IMR-90 (cell line): Measurements from ENCODE around the gene GPR176. TPM values are rescaled to one million over a fixed set of nuclear protein-coding genes. Genes with fewer than 3 reads are reported as not detected.

ENCODE experiments used
- ATAC-seq: fragments of 200-7000 bp; cut with Tn5 transposase; 2 replicates; pipeline ENCODE4 v1.9.1; 2020; ENCODE audit warnings: low read depth, mild to moderate bottlenecking, moderate library complexity
- BruUV-seq: library from RNA; stranded (reverse); fragments of 400-500 nt; replicated peaks from 2 replicates; lab custom pipeline; 2021; lab: Mats Ljungman, UMichigan
- CTCF ChIA-PET: fragments of 300-600 bp; formaldehyde crosslinking; extraction: SDS; loops from one replicate; lab custom pipeline; 2021; ENCODE audit warnings: antibody characterized with exemption; lab: Yijun Ruan, JAX
- POLR2A ChIA-PET: fragments of 300-600 bp; sonication (Branson Sonifier 250); formaldehyde crosslinking; loops from one replicate; lab custom pipeline; 2022; ENCODE audit warnings: antibody characterized with exemption; ENCODE audit not compliant: unreplicated experiment; lab: Charles Lee
- DNase-seq: peaks from one replicate; pipeline ENCODE4 v3.0.0; 2013
- H2AFZ ChIP-seq: replicated peaks from 2 replicates; pipeline ENCODE3; 2013; ENCODE audit warnings: low read length, mild to moderate bottlenecking; ENCODE audit not compliant: poor library complexity
- H2AK5ac ChIP-seq: 2 replicates; pipeline ENCODE4 v1.6.1; 2013; ENCODE audit warnings: low read depth, low read length, inconsistent platforms
- H2AK9ac ChIP-seq: replicated peaks from 2 replicates; pipeline ENCODE3; 2013; ENCODE audit warnings: mild to moderate bottlenecking, low read depth, low read length, moderate library complexity; ENCODE audit not compliant: poor library complexity
- H2BK120ac ChIP-seq: 2 replicates; pipeline ENCODE4 v1.6.1; 2013; ENCODE audit warnings: low read depth, low read length, inconsistent platforms
- H2BK15ac ChIP-seq: 3 replicates; pipeline ENCODE4 v1.6.1; 2013; ENCODE audit warnings: low read depth, low read length, inconsistent platforms
- H2BK20ac ChIP-seq: 2 replicates; pipeline ENCODE4 v1.6.1; 2013; ENCODE audit warnings: low read depth, mild to moderate bottlenecking, inconsistent platforms, low read length, moderate library complexity
- H2BK5ac ChIP-seq: 2 replicates; pipeline ENCODE4 v1.6.1; 2013; ENCODE audit warnings: mild to moderate bottlenecking, low read depth, low read length, inconsistent platforms; ENCODE audit not compliant: poor library complexity, severe bottlenecking
- H3K14ac ChIP-seq: replicated peaks from 2 replicates; pipeline ENCODE4 v1.6.1; 2013; ENCODE audit warnings: low read depth, low read length, inconsistent platforms
- H3K18ac ChIP-seq: 2 replicates; pipeline ENCODE4 v1.6.1; 2013; ENCODE audit warnings: low read depth, low read length, control low read depth
- H3K23ac ChIP-seq: 2 replicates; pipeline ENCODE4 v1.6.1; 2013; ENCODE audit warnings: low read depth, low read length, inconsistent platforms
- H3K27ac ChIP-seq: 2 replicates; pipeline ENCODE4 v1.5.1; 2013; ENCODE audit warnings: mild to moderate bottlenecking, control low read depth, low read length; ENCODE audit not compliant: insufficient read depth
- H3K27me3 ChIP-seq: 2 replicates; pipeline ENCODE4 v1.6.1; 2013; ENCODE audit warnings: low read length; ENCODE audit not compliant: control insufficient read depth, insufficient read depth
- H3K36me3 ChIP-seq: 2 replicates; pipeline ENCODE4 v1.6.1; 2013; ENCODE audit warnings: low read length, mixed read lengths; ENCODE audit not compliant: control insufficient read depth, insufficient read depth
- H3K4ac ChIP-seq: 2 replicates; pipeline ENCODE4 v1.6.1; 2013; ENCODE audit warnings: low read depth, low read length, inconsistent platforms
- H3K4me1 ChIP-seq: 2 replicates; pipeline ENCODE4 v1.6.1; 2013; ENCODE audit warnings: low read length, mixed read lengths; ENCODE audit not compliant: control insufficient read depth, insufficient read depth
- H3K4me2 ChIP-seq: 2 replicates; pipeline ENCODE4 v1.6.1; 2013; ENCODE audit warnings: low read depth, mild to moderate bottlenecking, control low read depth, low read length, moderate library complexity
- H3K4me3 ChIP-seq: 2 replicates; pipeline ENCODE4 v1.5.1; 2013; ENCODE audit warnings: low read depth, mild to moderate bottlenecking, control low read depth, low read length, moderate library complexity; ENCODE audit not compliant: insufficient read depth
- H3K56ac ChIP-seq: 2 replicates; pipeline ENCODE4 v1.6.1; 2013; ENCODE audit warnings: low read length, inconsistent platforms; ENCODE audit not compliant: insufficient read depth; ENCODE audit errors: extremely low read depth
- H3K79me1 ChIP-seq, 2 experiments: 2 replicates each; pipeline ENCODE4 v1.6.1; 2013; ENCODE audit warnings: low read length in 2 of 2, inconsistent platforms in 1 of 2, low read depth in 1 of 2
- H3K9ac ChIP-seq: 2 replicates; pipeline ENCODE4 v1.6.1; 2013; ENCODE audit warnings: low read depth, low read length, control low read depth
- H3K9me1 ChIP-seq: 2 replicates; pipeline ENCODE4 v1.6.1; 2013; ENCODE audit warnings: low read length, inconsistent platforms; ENCODE audit not compliant: insufficient read depth
- H3K9me3 ChIP-seq: 2 replicates; pipeline ENCODE4 v1.6.1; 2013; ENCODE audit warnings: low read length; ENCODE audit not compliant: control insufficient read depth, insufficient read depth
- H4K20me1 ChIP-seq: 2 replicates; pipeline ENCODE4 v1.6.1; 2013; ENCODE audit warnings: low read length, inconsistent platforms; ENCODE audit not compliant: insufficient read depth
- H4K5ac ChIP-seq: 2 replicates; pipeline ENCODE4 v1.6.1; 2013; ENCODE audit warnings: mild to moderate bottlenecking, low read depth, low read length, control low read depth
- H4K8ac ChIP-seq, 2 experiments: 2 replicates each; pipeline ENCODE4 v1.6.1; 2013; ENCODE audit warnings: low read depth in 2 of 2, low read length in 2 of 2, control low read depth in 1 of 2, inconsistent platforms in 1 of 2
- H4K91ac ChIP-seq: 2 replicates; pipeline ENCODE4 v1.6.1; 2013; ENCODE audit warnings: low read depth, low read length, inconsistent platforms; ENCODE audit not compliant: insufficient read depth
- USF2 ChIP-seq: fragments of 150-350 bp; IDR thresholded peaks from 2 replicates; pipeline ENCODE4 v1.6.1; 2017; ENCODE audit warnings: mild to moderate bottlenecking, antibody characterized with exemption, low read length, low read depth
- WGBS, 2 experiments: methylation state at CpG; one replicate each; pipeline versions ENCODE4 v1.1.5 to v1.1.7; 2013; ENCODE audit warnings: missing lambda C conversion rate in 2 of 2; ENCODE audit not compliant: insufficient read length in 1 of 2; ENCODE audit errors: extremely low coverage in 2 of 2; 5-methylcytosine and 5-hydroxymethylcytosine counted together
- dilution Hi-C: fragments of 300-500 bp; cut with HindIII; formaldehyde crosslinking; loops from one replicate; pipeline ENCODE4 v1.14.3; 2018; ENCODE audit warnings: low sequenced_read_pairs; ENCODE audit not compliant: unreplicated experiment
- in situ Hi-C: fragments of 300-500 bp; cut with MboI; formaldehyde crosslinking; loops from 3 replicates; pipeline ENCODE4 v1.14.3; 2019; ENCODE audit warnings: low sequenced_read_pairs, inconsistent platforms, mixed read lengths
- intact Hi-C: fragments of 100-400 bp; cut with micrococcal nuclease; formaldehyde crosslinking; loops from 2 replicates; pipeline ENCODE4 v1.10.0; 2022
- polyA plus RNA-seq, 3 experiments: library from polyadenylated mRNA; depleted of rRNA; stranded (reverse); fragments of >200 nt; gene quantifications; 2 replicates each; pipeline ENCODE4 v1.2.3, GENCODE V29; 2012; ENCODE audit warnings: low replicate concordance in 1 of 3
- total RNA-seq: library from RNA; depleted of rRNA; stranded (reverse); fragments of >200 nt; gene quantifications from 2 replicates; pipeline ENCODE4 v1.2.3, GENCODE V29; 2012

The GPR176 gene
- total and polyA plus RNA-seq, 2 of the 4 experiments (the other 2 are of a cell fraction) = 114 to 246 TPM

GRCh38 chr15:39868396-39868795 lies 51.7 kb downstream of the GPR176 start:
- Histone ChIP-seq H3K18ac (no peak overlapping the region), H3K9me3 (no peaks in the 10 kb centered on the region), H4K20me1 (peaks cover 70% of the 10 kb centered on the region; the same call in 1 of the 2 replicates), H3K4me3 (no peak overlapping the region), H3K4ac (no peak overlapping the region), H2AK9ac (no peak overlapping the region), H2AK5ac (no peak overlapping the region), H3K27me3 (no peaks in the 10 kb centered on the region), H2BK15ac (no peak overlapping the region), H4K91ac (no peak overlapping the region), H2BK120ac (no peak overlapping the region), H3K14ac (no peak overlapping the region), H3K27ac (no peak overlapping the region), H2BK5ac (no peak overlapping the region), H2BK20ac (no peak overlapping the region), H3K79me1 (peaks cover 34 to 75% of the 10 kb centered on the region in 2 experiments), H3K9ac (no peak overlapping the region), H4K8ac (no peak overlapping the region), H3K23ac (no peak overlapping the region), H2AFZ (no peak overlapping the region), H4K5ac (no peak overlapping the region), H3K56ac (no peak overlapping the region), H3K9me1 (peaks cover 43% of the 10 kb centered on the region), H3K4me2 (no peak overlapping the region), H3K4me1 (peaks cover 14% of the 10 kb centered on the region), H3K36me3 (no peaks in the 10 kb centered on the region; the same call in 1 of the 2 replicates)
- ChIA-PET CTCF (no interaction called here), POLR2A (no interaction called here)
- dilution Hi-C loops = no loop called here
- BruUV-seq = no TSS peak
- TF ChIP-seq USF2 = no peak
- DNase-seq (no peak), ATAC-seq (no peak)
- in situ Hi-C loops = no loop called here
- WGBS, 2 experiments = no CpG with 5 or more reads among the region's 2 CpGs
- intact Hi-C loops = no loop called here
